SK-N-SH (cell line): ENCODE data around the gene ARHGAP6. TPM values are rescaled to one million over a fixed set of nuclear protein-coding genes. Genes with fewer than 3 reads are reported as not detected.

Experiments used
- CTCF ChIA-PET: fragments of 300-600, 350-600 bp; formaldehyde crosslinking; extraction: SDS; loops from one replicate; lab custom pipeline; 2021; lab: Yijun Ruan, JAX
- POLR2A ChIA-PET: fragments of 350-600 bp; sonication (Branson Sonifier 250); formaldehyde crosslinking; extraction: SDS; loops from one replicate; lab custom pipeline; 2020; ENCODE audit warnings: antibody characterized with exemption, inconsistent platforms; lab: Yijun Ruan, JAX
- DNase-seq: peaks from one replicate; pipeline ENCODE4 v3.0.0; 2012
- H2AFZ ChIP-seq: fragments of 200-600 bp; sonication (generic); 2 replicates; pipeline ENCODE4 v1.8.1; 2016; ENCODE audit warnings: antibody characterized with exemption, mild to moderate bottlenecking, low read depth
- H3F3A ChIP-seq: fragments of 200-600 bp; sonication (generic); replicated peaks from 2 replicates; pipeline ENCODE3; 2016; ENCODE audit warnings: antibody characterized with exemption, mild to moderate bottlenecking; ENCODE audit not compliant: insufficient read depth
- H3K27ac ChIP-seq, 2 experiments: fragments of 200-500 bp in 1 of 2; fragments of 200-600 bp in 1 of 2; sonication (Bioruptor generic) in 1 of 2; sonication (generic), shearing (Covaris generic) in 1 of 2; 2 replicates each; pipeline versions ENCODE4 v1.5.1 to v1.6.1; 2014 to 2016; ENCODE audit warnings: low read depth in 2 of 2, inconsistent platforms in 1 of 2, low read length in 1 of 2, mild to moderate bottlenecking in 1 of 2, mixed read lengths in 1 of 2
- H3K27me3 ChIP-seq: fragments of 200-600 bp; sonication (generic), shearing (Covaris generic); 2 replicates; pipeline ENCODE4 v1.6.1; 2016; ENCODE audit warnings: mixed run types; ENCODE audit not compliant: insufficient read depth
- H3K36me3 ChIP-seq, 2 experiments: fragments of 200-500 bp in 1 of 2; fragments of 200-600 bp in 1 of 2; sonication (Bioruptor generic) in 1 of 2; sonication (generic) in 1 of 2; replicated peaks in 1 of 2; 2 replicates each; pipeline versions ENCODE3 to v1.5.1; 2014 to 2016; ENCODE audit warnings: low read length in 1 of 2, mild to moderate bottlenecking in 1 of 2; ENCODE audit not compliant: insufficient read depth in 2 of 2, control insufficient read depth in 1 of 2
- H3K4me1 ChIP-seq, 2 experiments: fragments of 200-500 bp in 1 of 2; fragments of 200-600 bp in 1 of 2; sonication (Bioruptor generic) in 1 of 2; sonication (generic), shearing (Covaris generic) in 1 of 2; 2 replicates each; pipeline versions ENCODE4 v1.5.1 to v1.6.1; 2014 to 2016; ENCODE audit warnings: low read depth in 1 of 2, low read length in 1 of 2, mixed run types in 1 of 2; ENCODE audit not compliant: insufficient read depth in 2 of 2, control insufficient read depth in 1 of 2
- H3K4me2 ChIP-seq: fragments of 200-600 bp; sonication (generic), shearing (Covaris generic); 2 replicates; pipeline ENCODE4 v1.6.1; 2017; ENCODE audit warnings: mixed run types
- H3K4me3 ChIP-seq, 2 experiments: fragments of 200-500 bp in 1 of 2; fragments of 200-600 bp in 1 of 2; sonication (Bioruptor generic) in 1 of 2; sonication (generic), shearing (Covaris generic) in 1 of 2; 2 replicates each; pipeline versions ENCODE4 v1.5.1 to v1.8.1; 2014 to 2016; ENCODE audit warnings: low read depth in 2 of 2, inconsistent platforms in 1 of 2, low read length in 1 of 2, mild to moderate bottlenecking in 1 of 2, mixed read lengths in 1 of 2, moderate library complexity in 1 of 2
- H3K79me2 ChIP-seq: fragments of 200-600 bp; sonication (generic); 2 replicates; pipeline ENCODE4 v1.8.1; 2017; ENCODE audit warnings: mild to moderate bottlenecking; ENCODE audit not compliant: insufficient read depth
- H3K9ac ChIP-seq: fragments of 200-600 bp; sonication (generic); 2 replicates; pipeline ENCODE4 v1.6.1; 2017; ENCODE audit warnings: mixed run types
- H3K9me2 ChIP-seq: fragments of 200-600 bp; sonication (generic); 2 replicates; pipeline ENCODE4 v1.6.1; 2017; ENCODE audit warnings: mixed run types
- H3K9me3 ChIP-seq: fragments of 200-600 bp; sonication (generic); 2 replicates; pipeline ENCODE4 v1.6.1; 2017; ENCODE audit warnings: mixed run types, mild to moderate bottlenecking, moderate library complexity
- H4K20me1 ChIP-seq: fragments of 200-600 bp; sonication (generic); 2 replicates; pipeline ENCODE4 v1.6.1; 2017; ENCODE audit warnings: mild to moderate bottlenecking, mixed run types; ENCODE audit not compliant: insufficient read depth
- ELF1 ChIP-seq: IDR thresholded peaks from 2 replicates; pipeline ENCODE4 v1.4.0; 2012
- EP300 ChIP-seq, 2 experiments: IDR thresholded peaks; 2 replicates each; pipeline versions ENCODE4 v1.4.0 to v1.6.1; 2012; ENCODE audit warnings: borderline replicate concordance in 1 of 2, low read depth in 1 of 2, low read length in 1 of 2
- EZH2phosphoT487 ChIP-seq: fragments of 200-600 bp; sonication (generic); IDR thresholded peaks from 2 replicates; pipeline ENCODE4 v1.6.1; 2017; ENCODE audit warnings: low read depth, mixed run types, mild to moderate bottlenecking, antibody characterized with exemption, moderate library complexity, borderline replicate concordance
- FOSL2 ChIP-seq: IDR thresholded peaks from 2 replicates; pipeline ENCODE4 v1.4.0; 2012; ENCODE audit warnings: low read depth, mild to moderate bottlenecking, moderate library complexity, borderline replicate concordance
- FOXJ3 ChIP-seq: sonication (generic); formaldehyde crosslinking; IDR thresholded peaks from 2 replicates; pipeline ENCODE4 v1.5.1; 2020; ENCODE audit warnings: mild to moderate bottlenecking, missing genetic modification reagents
- GABPA ChIP-seq: IDR thresholded peaks from 2 replicates; pipeline ENCODE4 v1.4.0; 2012; ENCODE audit warnings: low read depth, mild to moderate bottlenecking
- JUND ChIP-seq: IDR thresholded peaks from 2 replicates; pipeline ENCODE4 v1.4.0; 2012
- MAX ChIP-seq: IDR thresholded peaks from 2 replicates; pipeline ENCODE4 v1.4.0; 2012; ENCODE audit warnings: low read depth
- MXI1 ChIP-seq: IDR thresholded peaks from 2 replicates; pipeline ENCODE4 v1.6.1; 2012; ENCODE audit warnings: mild to moderate bottlenecking, low read depth, low read length, improper control_type of control experiment
- NFIC ChIP-seq: IDR thresholded peaks from 2 replicates; pipeline ENCODE4 v1.4.0; 2012; ENCODE audit warnings: borderline replicate concordance
- NRF1 ChIP-seq: IDR thresholded peaks from 2 replicates; pipeline ENCODE4 v1.6.1; 2012; ENCODE audit warnings: low read depth, mild to moderate bottlenecking, low read length
- PBX3 ChIP-seq: IDR thresholded peaks from 2 replicates; pipeline ENCODE4; 2012
- RAD21 ChIP-seq: IDR thresholded peaks from 2 replicates; pipeline ENCODE4 v1.6.1; 2012; ENCODE audit warnings: mild to moderate bottlenecking, low read length
- REST ChIP-seq: IDR thresholded peaks from 2 replicates; pipeline ENCODE4 v1.6.1; 2012; ENCODE audit warnings: mild to moderate bottlenecking, low read depth, low read length, moderate library complexity
- RFX5 ChIP-seq: IDR thresholded peaks from 2 replicates; pipeline ENCODE4 v1.6.1; 2012; ENCODE audit warnings: mild to moderate bottlenecking, improper control_type of control experiment, low read length
- RXRA ChIP-seq: IDR thresholded peaks from 2 replicates; pipeline ENCODE4 v1.4.0; 2012; ENCODE audit warnings: low read depth, mild to moderate bottlenecking, borderline replicate concordance
- SMC3 ChIP-seq: IDR thresholded peaks from 2 replicates; pipeline ENCODE4 v1.6.1; 2012; ENCODE audit warnings: low read depth, low read length, improper control_type of control experiment
- USF1 ChIP-seq: IDR thresholded peaks from 2 replicates; pipeline ENCODE4 v1.4.0; 2012; ENCODE audit warnings: low read depth, borderline replicate concordance
- USF2 ChIP-seq: fragments of 150-350 bp; IDR thresholded peaks from 2 replicates; pipeline ENCODE4 v1.6.1; 2017; ENCODE audit warnings: antibody characterized with exemption, low read length, low read depth, borderline replicate concordance
- ZBTB33 ChIP-seq: IDR thresholded peaks from 2 replicates; pipeline ENCODE4 v1.4.0; 2012; ENCODE audit warnings: low read depth, borderline replicate concordance
- WGBS: methylation state at CpG from one replicate; pipeline ENCODE4 v1.1.6; 2017; ENCODE audit warnings: low lambda C conversion rate; 5-methylcytosine and 5-hydroxymethylcytosine counted together
- polyA plus RNA-seq, 3 experiments: library from polyadenylated mRNA; depleted of rRNA; stranded (reverse); fragments of >200 nt; gene quantifications; 2 replicates each; pipeline ENCODE4 v1.2.3, GENCODE V29; 2012

The ARHGAP6 gene
- polyA plus RNA-seq, 1 of the 3 experiments (the other 2 are of a cell fraction): 0.16 TPM

GRCh38 chrX:11375614-11376119 lies 290.1 kb downstream of the ARHGAP6 start:
- CTCF ChIA-PET: no interaction called here
- TF ChIP-seq ZBTB33 (no peak), ELF1 (no peak), RXRA (no peak), RFX5 (no peak), USF1 (no peak), MAX (no peak)
- no peak overlapping the region for H3K9ac ChIP-seq
- H3K79me2 ChIP-seq: no peaks in the 10 kb centered on the region
- POLR2A ChIA-PET: no interaction called here
- WGBS: 38% methylated on average over 1 of the region's 1 CpG
- H3K9me3 ChIP-seq: no peaks in the 10 kb centered on the region
- H3K36me3 ChIP-seq: no peaks in the 10 kb centered on the region
- H3K27me3 ChIP-seq: no peaks in the 10 kb centered on the region
- no peak overlapping the region for H2AFZ ChIP-seq
- H4K20me1 ChIP-seq: no peaks in the 10 kb centered on the region
- no peak overlapping the region for H3K4me2 ChIP-seq
- no peak for DNase-seq
- no peak overlapping the region for H3K27ac ChIP-seq
- no peaks in the 10 kb centered on the region for H3F3A ChIP-seq
- no peaks in the 10 kb centered on the region for H3K4me1 ChIP-seq
- H3K4me3 ChIP-seq: no peak overlapping the region
- H3K9me2 ChIP-seq: no peaks in the 10 kb centered on the region

- Histone ChIP-seq H3K4me3 (no peak overlapping the region), H3K9me2 (no peaks in the 10 kb centered on the region), H3K9ac (no peak overlapping the region), H3K79me2 (no peaks in the 10 kb centered on the region), H3F3A (no peaks in the 10 kb centered on the region), H3K27ac (no peak overlapping the region), H3K36me3 (no peaks in the 10 kb centered on the region), H4K20me1 (no peaks in the 10 kb centered on the region), H3K4me1 (no peaks in the 10 kb centered on the region), H2AFZ (no peak overlapping the region), H3K27me3 (no peaks in the 10 kb centered on the region), H3K9me3 (no peaks in the 10 kb centered on the region), H3K4me2 (no peak overlapping the region)
- TF ChIP-seq NFIC (no peak), PBX3 (no peak), SMC3 (no peak), FOSL2 (no peak), GABPA (no peak), JUND (no peak), MXI1 (no peak), USF2 (no peak), NRF1 (no peak), EP300 (IDR thresholded peaks at IDR 0.05; ENCODE audit: borderline replicate concordance in 1 of 2, low read depth in 1 of 2, low read length in 1 of 2) (no peak), FOXJ3 (CRISPR knock-in tag) (no peak), RAD21 (no peak), EZH2phosphoT487 (no peak), REST (no peak)
- DNase-seq: no peak
- CTCF ChIA-PET: no interaction called here
- 36% methylated on average over 2 of the region's 2 CpGs for WGBS
- POLR2A ChIA-PET: no interaction called here
Measured at GRCh38 chrX:11374570-11374969, 291.1 kb downstream of the ARHGAP6 start.
